ENCODE measurements around the gene ADAD2. TPM values are rescaled to one million over a fixed set of nuclear protein-coding genes. Genes with fewer than 3 reads are reported as not detected.

The ADAD2 gene
- total RNA-seq, 4 donors from 2014 or later: 1.8 TPM; not detected in 3

GRCh38 chr16:84239141-84239769 is 48.3 kb downstream of the ADAD2 start:
- no peaks in the 10 kb centered on the region for H3K36me3 ChIP-seq
- no peak for DNase-seq
- TF ChIP-seq POLR2A (IDR thresholded peaks at IDR 0.05) (no peak), CTCF (IDR thresholded peaks at IDR 0.05) (no peak)
- no peaks in the 10 kb centered on the region for H3K27me3 ChIP-seq
- H3K4me1 ChIP-seq: no peaks in the 10 kb centered on the region
- no peak overlapping the region for H3K4me3 ChIP-seq
- H3K27ac ChIP-seq: no peak overlapping the region
- H3K9me3 ChIP-seq: no peaks in the 10 kb centered on the region

GRCh38 chr16:84239909-84240308 is 49.0 kb downstream of the ADAD2 start, which contains the start of gene KCNG4:
Gene KCNG4, minus strand, starts transcription at chr16:84240012. Its CDS starts 2,527 bp downstream, at chr16:84237485.
- no peaks in the 10 kb centered on the region for H3K27me3 ChIP-seq
- no peaks in the 10 kb centered on the region for H3K9me3 ChIP-seq
- H3K4me3 ChIP-seq: no peak within 1 kb of the TSS
- no peaks in the 10 kb centered on the region for H3K36me3 ChIP-seq
- TF ChIP-seq POLR2A (IDR thresholded peaks at IDR 0.05) (no peak), CTCF (IDR thresholded peaks at IDR 0.05) (no peak)
- no peak for DNase-seq
- H3K4me1 ChIP-seq: no peaks in the 10 kb centered on the region
- H3K27ac ChIP-seq: no peak within 1 kb of the TSS

GRCh38 chr16:84240455-84240854 is 49.5 kb downstream of the ADAD2 start:
- Histone ChIP-seq H3K4me1 (no peaks in the 10 kb centered on the region), H3K4me3 (no peak overlapping the region), H3K36me3 (no peaks in the 10 kb centered on the region), H3K9me3 (no peaks in the 10 kb centered on the region), H3K27ac (no peak overlapping the region), H3K27me3 (no peaks in the 10 kb centered on the region)
- DNase-seq: no peak
- TF ChIP-seq POLR2A (IDR thresholded peaks at IDR 0.05) (no peak), CTCF (IDR thresholded peaks at IDR 0.05) (no peak)

- Histone ChIP-seq H3K4me3 (no peak overlapping the region), H3K27me3 (no peaks in the 10 kb centered on the region), H3K9me3 (no peaks in the 10 kb centered on the region), H3K36me3 (no peaks in the 10 kb centered on the region), H3K27ac (no peak overlapping the region), H3K4me1 (no peaks in the 10 kb centered on the region)
- DNase-seq: no peak
- TF ChIP-seq CTCF (IDR thresholded peaks at IDR 0.05): no peak
- TF ChIP-seq POLR2A (IDR thresholded peaks at IDR 0.05): no peak
Observed at GRCh38 chr16:84241778-84242177, 50.8 kb downstream of the ADAD2 start.

GRCh38 chr16:84242839-84243238 is 51.9 kb downstream of the ADAD2 start:
- Histone ChIP-seq H3K27me3 (no peaks in the 10 kb centered on the region), H3K9me3 (no peaks in the 10 kb centered on the region), H3K27ac (no peak overlapping the region), H3K36me3 (no peaks in the 10 kb centered on the region), H3K4me3 (no peak overlapping the region), H3K4me1 (no peaks in the 10 kb centered on the region)
- TF ChIP-seq CTCF (IDR thresholded peaks at IDR 0.05) (no peak), POLR2A (IDR thresholded peaks at IDR 0.05) (no peak)
- no peak for DNase-seq

GRCh38 chr16:84243732-84244131 is 52.8 kb downstream of the ADAD2 start:
- no peak overlapping the region for H3K4me3 ChIP-seq
- H3K36me3 ChIP-seq: no peaks in the 10 kb centered on the region
- no peak for TF ChIP-seq CTCF (IDR thresholded peaks at IDR 0.05)
- TF ChIP-seq POLR2A (IDR thresholded peaks at IDR 0.05): no peak
- H3K9me3 ChIP-seq: no peaks in the 10 kb centered on the region
- H3K4me1 ChIP-seq: no peaks in the 10 kb centered on the region
- H3K27me3 ChIP-seq: no peaks in the 10 kb centered on the region
- H3K27ac ChIP-seq: no peak overlapping the region
- DNase-seq: no peak
